H1 (cell line): ENCODE data around the gene PARP15. TPM values are rescaled to one million over a fixed set of nuclear protein-coding genes. Genes with fewer than 3 reads are reported as not detected.

ENCODE experiments used
- CTCF ChIA-PET: fragments of 300-600 bp; sonication (Branson Sonifier 250); formaldehyde crosslinking; loops from one replicate; lab custom pipeline; 2021; ENCODE audit not compliant: partially characterized antibody; lab: Charles Lee
- POLR2A ChIA-PET: fragments of 300-600 bp; sonication (Branson Sonifier 250); formaldehyde crosslinking; loops from one replicate; lab custom pipeline; 2021; ENCODE audit warnings: inconsistent platforms; ENCODE audit not compliant: partially characterized antibody; lab: Charles Lee
- DNase-seq, 2 experiments: peaks; one replicate each; pipeline versions ENCODE4 v3.0.0 to v3.0.0-alpha.2; 2010 to 2022; ENCODE audit warnings: low spot score in 2 of 2, low read depth in 1 of 2, mixed read lengths in 1 of 2
- FAIRE-seq: peaks from 2 replicates; lab custom pipeline; 2011; peaks lifted over from hg19 to GRCh38; lab: Jason Lieb, UNC
- H2AFZ ChIP-seq: 2 replicates; pipeline ENCODE4 v1.8.1; 2012; ENCODE audit warnings: low read length, inconsistent platforms
- H2AK5ac ChIP-seq: 2 replicates; pipeline ENCODE4 v1.6.1; 2013; ENCODE audit warnings: low read depth, low read length
- H2BK120ac ChIP-seq: replicated peaks from 2 replicates; pipeline ENCODE3; 2013; ENCODE audit warnings: low read depth, low read length, inconsistent platforms
- H2BK12ac ChIP-seq: 2 replicates; pipeline ENCODE4 v1.6.1; 2013; ENCODE audit warnings: low read depth, low read length
- H2BK15ac ChIP-seq: 2 replicates; pipeline ENCODE4 v1.6.1; 2013; ENCODE audit warnings: low read length
- H2BK20ac ChIP-seq: 2 replicates; pipeline ENCODE4 v1.6.1; 2013; ENCODE audit warnings: low read length
- H2BK5ac ChIP-seq: 2 replicates; pipeline ENCODE4 v1.6.1; 2013; ENCODE audit warnings: low read depth, low read length
- H3K14ac ChIP-seq: 2 replicates; pipeline ENCODE4 v1.6.1; 2013; ENCODE audit warnings: inconsistent platforms; ENCODE audit not compliant: insufficient read length
- H3K18ac ChIP-seq: 2 replicates; pipeline ENCODE4 v1.6.1; 2013; ENCODE audit warnings: low read length; ENCODE audit errors: extremely low read depth
- H3K23ac ChIP-seq: 2 replicates; pipeline ENCODE4 v1.6.1; 2013; ENCODE audit warnings: inconsistent platforms; ENCODE audit not compliant: insufficient read length
- H3K23me2 ChIP-seq: 2 replicates; pipeline ENCODE4 v1.6.1; 2013; ENCODE audit warnings: low read depth, low read length
- H3K27ac ChIP-seq: 2 replicates; pipeline ENCODE4 v1.6.1; 2011; ENCODE audit warnings: low read depth, low read length, inconsistent platforms
- H3K27me3 ChIP-seq, 4 experiments: replicated peaks in 1 of 4; 1 replicate in 1 of 4; 2 replicates in 3 of 4; pipeline versions ENCODE4 v1.6.1 to v1.8.1; 2011 to 2013; ENCODE audit warnings: low read length in 3 of 4, mild to moderate bottlenecking in 3 of 4, inconsistent platforms in 2 of 4, mixed read lengths in 2 of 4, moderate library complexity in 1 of 4; ENCODE audit not compliant: control insufficient read depth in 3 of 4, insufficient read depth in 3 of 4; ENCODE audit errors: extremely low read depth in 1 of 4
- H3K36me3 ChIP-seq, 4 experiments: 2 replicates each; pipeline versions ENCODE4 v1.6.1 to v1.8.1; 2011 to 2013; ENCODE audit warnings: mild to moderate bottlenecking in 4 of 4, low read length in 3 of 4, moderate library complexity in 2 of 4, control low read depth in 1 of 4, inconsistent platforms in 1 of 4; ENCODE audit not compliant: insufficient read depth in 4 of 4, control insufficient read depth in 2 of 4
- H3K4ac ChIP-seq: replicated peaks from 2 replicates; pipeline ENCODE3; 2013; ENCODE audit warnings: low read length, low read depth, mixed read lengths, inconsistent platforms; ENCODE audit not compliant: insufficient read length
- H3K4me1 ChIP-seq, 4 experiments: replicated peaks in 1 of 4; 1 replicate in 1 of 4; 2 replicates in 3 of 4; pipeline versions ENCODE4 v1.6.1 to v1.8.1; 2011 to 2013; ENCODE audit warnings: low read length in 3 of 4, inconsistent platforms in 2 of 4, mixed read lengths in 1 of 4; ENCODE audit not compliant: insufficient read depth in 4 of 4, control insufficient read depth in 3 of 4
- H3K4me2 ChIP-seq, 2 experiments: 2 replicates each; pipeline versions ENCODE4 v1.6.1 to v1.8.1; 2011 to 2013; ENCODE audit warnings: low read depth in 2 of 2, low read length in 2 of 2, control low read depth in 1 of 2, inconsistent platforms in 1 of 2, mild to moderate bottlenecking in 1 of 2; ENCODE audit not compliant: insufficient read depth in 1 of 2
- H3K4me3 ChIP-seq, 4 experiments: fragments of 200-600, 300-600 bp in 1 of 4; sonication (generic), shearing (Covaris generic), sonication (Bioruptor Twin) in 1 of 4; 2 replicates each; pipeline versions ENCODE4 v1.5.1 to v1.8.1; 2011 to 2016; ENCODE audit warnings: low read length in 4 of 4, low read depth in 3 of 4, control low read depth in 2 of 4, inconsistent platforms in 2 of 4, mild to moderate bottlenecking in 2 of 4, mixed read lengths in 1 of 4, moderate library complexity in 1 of 4; ENCODE audit not compliant: insufficient read depth in 2 of 4; ENCODE audit errors: extremely low read depth in 1 of 4
- H3K56ac ChIP-seq: replicated peaks from 2 replicates; pipeline ENCODE3; 2013; ENCODE audit warnings: low read depth, mild to moderate bottlenecking, mixed read lengths, low read length, inconsistent platforms; ENCODE audit not compliant: insufficient read length
- H3K79me1 ChIP-seq: 2 replicates; pipeline ENCODE4 v1.6.1; 2013; ENCODE audit warnings: low read depth, low read length, control low read depth
- H3K79me2 ChIP-seq, 2 experiments: 2 replicates each; pipeline versions ENCODE4 v1.6.1 to v1.8.1; 2012 to 2013; ENCODE audit warnings: low read length in 2 of 2, mild to moderate bottlenecking in 2 of 2, inconsistent platforms in 1 of 2; ENCODE audit not compliant: insufficient read depth in 2 of 2, control insufficient read depth in 1 of 2
- H3K9ac ChIP-seq, 4 experiments: replicated peaks in 1 of 4; 1 replicate in 1 of 4; 2 replicates in 3 of 4; pipeline versions ENCODE4 v1.6.1 to v1.8.1; 2011 to 2013; ENCODE audit warnings: low read depth in 3 of 4, low read length in 3 of 4, control low read depth in 2 of 4, mild to moderate bottlenecking in 2 of 4, moderate library complexity in 2 of 4, inconsistent platforms in 1 of 4; ENCODE audit errors: extremely low read depth in 1 of 4
- H3K9me3 ChIP-seq, 2 experiments: 2 replicates each; pipeline versions ENCODE4 v1.6.1 to v1.8.1; 2012 to 2013; ENCODE audit warnings: mild to moderate bottlenecking in 2 of 2, moderate library complexity in 2 of 2, control low read depth in 1 of 2, inconsistent platforms in 1 of 2, low read depth in 1 of 2, low read length in 1 of 2, mixed read lengths in 1 of 2; ENCODE audit not compliant: insufficient read depth in 2 of 2
- H4K20me1 ChIP-seq, 2 experiments: replicated peaks in 1 of 2; 2 replicates each; pipeline versions ENCODE3 to v1.8.1; 2011 to 2013; ENCODE audit warnings: inconsistent platforms in 2 of 2, low read length in 2 of 2, mild to moderate bottlenecking in 1 of 2; ENCODE audit not compliant: insufficient read depth in 2 of 2, control insufficient read depth in 1 of 2
- H4K5ac ChIP-seq: 2 replicates; pipeline ENCODE4 v1.6.1; 2013; ENCODE audit warnings: low read length, low read depth, mixed read lengths, inconsistent platforms; ENCODE audit not compliant: insufficient read length
- H4K8ac ChIP-seq: 2 replicates; pipeline ENCODE4 v1.8.0; 2013; ENCODE audit warnings: mild to moderate bottlenecking, moderate library complexity, low read length, inconsistent platforms; ENCODE audit not compliant: insufficient read depth; ENCODE audit errors: extremely low read depth
- H4K91ac ChIP-seq: replicated peaks from 2 replicates; pipeline ENCODE3; 2013; ENCODE audit warnings: low read length, mixed read lengths, inconsistent platforms; ENCODE audit not compliant: insufficient read length
- BRCA1 ChIP-seq: IDR thresholded peaks from 2 replicates; pipeline ENCODE4 v1.6.1; 2012; ENCODE audit warnings: low read depth, low read length, improper control_type of control experiment
- CHD2 ChIP-seq: IDR thresholded peaks from 2 replicates; pipeline ENCODE4 v1.6.1; 2012; ENCODE audit warnings: low read length, improper control_type of control experiment
- GABPA ChIP-seq: IDR thresholded peaks from 2 replicates; pipeline ENCODE4 v1.6.1; 2011; ENCODE audit warnings: mild to moderate bottlenecking, low read length, moderate library complexity, borderline replicate concordance; ENCODE audit not compliant: insufficient read depth
- JUN ChIP-seq: IDR thresholded peaks from 2 replicates; pipeline ENCODE4 v1.6.1; 2011; ENCODE audit warnings: low read depth, mild to moderate bottlenecking, improper control_type of control experiment, low read length
- KDM4A ChIP-seq: IDR thresholded peaks from one replicate; pipeline ENCODE4 v1.7.1; 2012; ENCODE audit warnings: low read depth, mild to moderate bottlenecking, moderate library complexity, low read length, inconsistent platforms; ENCODE audit not compliant: severe bottlenecking
- KDM5A ChIP-seq: fragments of 200-600 bp; IDR thresholded peaks from 2 replicates; pipeline ENCODE4 v1.7.1; 2012; ENCODE audit warnings: mild to moderate bottlenecking, low read length, inconsistent platforms, mixed read lengths
- NRF1 ChIP-seq: IDR thresholded peaks from 2 replicates; pipeline ENCODE4 v1.6.1; 2011; ENCODE audit warnings: mild to moderate bottlenecking, low read depth, low read length, improper control_type of control experiment
- RBBP5 ChIP-seq: IDR thresholded peaks from 2 replicates; pipeline ENCODE4 v1.7.1; 2012; ENCODE audit warnings: low read depth, mild to moderate bottlenecking, inconsistent platforms, low read length, moderate library complexity, borderline replicate concordance
- ZNF274 ChIP-seq: IDR thresholded peaks from 2 replicates; pipeline ENCODE4 v1.7.0; 2012; ENCODE audit warnings: low read length, borderline replicate concordance; ENCODE audit errors: extremely low read depth
- WGBS, 2 experiments: shearing (Covaris generic) in 1 of 2; methylation state at CpG; one replicate each; pipeline versions ENCODE4 v1.1.6 to v1.1.7; 2013 to 2015; ENCODE audit warnings: low lambda C conversion rate in 2 of 2, mixed read lengths in 2 of 2, inconsistent platforms in 1 of 2, low coverage in 1 of 2, missing lambda C conversion rate in 1 of 2; ENCODE audit not compliant: insufficient replicate concordance in 2 of 2, insufficient coverage in 1 of 2, insufficient read length in 1 of 2; ENCODE audit errors: extremely low coverage in 1 of 2, missing lambda C conversion rate in 1 of 2; 5-methylcytosine and 5-hydroxymethylcytosine counted together
- polyA plus RNA-seq, 7 experiments: library from polyadenylated mRNA; depleted of rRNA in 3 of 7; stranded (reverse) in 5 of 7; unstranded in 2 of 7; fragments of >200 nt in 5 of 7; fragments of 200-250 nt in 2 of 7; gene quantifications; 1 replicate in 5 of 7; 2 replicates in 1 of 7; 4 replicates in 1 of 7; pipeline versions ENCODE4 v1.2.1 to v1.2.3, GENCODE V29; 2011 to 2013; ENCODE audit warnings: missing spikeins in 2 of 7, mixed read lengths in 2 of 7
- total RNA-seq: library from RNA; stranded (reverse); fragmentation: NEBNext Ultra II Directional; extraction: Animal tissue kit (Norgen Biotek cat#: 25700); gene quantifications from 2 replicates; pipeline ENCODE4 v1.2.1, GENCODE V29; 2021

Gene PARP15
- total and polyA plus RNA-seq, 2 of the 8 experiments (the other 6 are each of a cell fraction or from before 2014, with no cell fraction given): 0.37 to 0.45 TPM

DNA sequence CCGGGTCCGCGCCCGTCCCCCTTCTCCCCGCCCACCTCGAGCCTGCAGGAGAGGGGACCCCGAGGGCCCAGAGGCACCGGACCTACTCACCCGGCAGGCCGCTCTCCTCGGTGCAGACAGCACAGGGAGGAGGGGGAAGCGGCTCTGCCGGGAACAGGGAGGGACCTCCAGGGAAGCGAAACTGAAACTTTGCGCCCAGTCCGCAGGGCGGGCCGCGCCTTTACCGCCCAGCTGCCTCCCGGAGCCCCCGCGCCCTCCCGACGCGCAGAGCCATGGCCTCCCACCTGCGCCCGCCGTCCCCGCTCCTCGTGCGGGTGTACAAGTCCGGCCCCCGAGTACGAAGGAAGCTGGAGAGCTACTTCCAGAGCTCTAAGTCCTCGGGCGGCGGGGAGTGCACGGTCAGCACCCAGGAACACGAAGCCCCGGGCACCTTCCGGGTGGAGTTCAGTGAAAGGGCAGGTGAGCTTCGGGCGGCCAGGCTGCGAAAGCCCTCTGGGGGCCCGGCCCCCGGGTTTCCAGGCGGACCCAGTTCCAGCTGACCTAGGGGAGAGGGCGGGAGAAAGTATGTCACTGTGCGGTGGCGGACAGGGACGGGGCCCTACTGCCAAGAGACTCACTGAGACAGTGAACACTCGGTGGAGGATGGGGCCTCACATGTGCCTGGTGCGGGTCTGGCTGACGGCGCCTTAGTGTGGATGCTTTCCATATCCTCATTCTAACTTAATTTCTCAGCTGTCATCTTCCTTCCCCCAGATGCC is 13.1 kb upstream of the PARP15 start, which contains the start of the genes DTX3L and PARP9:
TSS of gene DTX3L (plus strand) at position 184 of the 758 bp plus-strand sequence. CDS start at position 273, 89 bp downstream.
TSS of gene PARP9 (minus strand) at position 146 of the 758 bp plus-strand sequence. CDS start 4,680 bp downstream, outside the sequence.
- Histone ChIP-seq H3K23me2 (peaks cover 5% of the 10 kb centered on the region; the same call in 1 of the 2 replicates), H3K18ac (peak within 1 kb of the TSS; percentile 86), H2AFZ (peak within 1 kb of the TSS; percentile 79; the same call in 1 of the 2 replicates), H3K27me3 (peaks cover 0 to 2% (median 0%) of the 10 kb centered on the region in 4 experiments; a peak in 2 of 7 replicates), H3K4me2 (peak within 1 kb of the TSS; percentile 65 to 72), H2BK15ac (no peak within 1 kb of the TSS), H3K23ac (no peak within 1 kb of the TSS), H3K14ac (no peak within 1 kb of the TSS), H4K91ac (peak within 1 kb of the TSS; percentile 51), H2AK5ac (no peak within 1 kb of the TSS), H3K4ac (no peak within 1 kb of the TSS), H4K5ac (peak within 1 kb of the TSS; percentile 41), H4K20me1 (no peaks in the 10 kb centered on the region), H2BK12ac (0 out of 2 replicates have a peak within 1 kb of the TSS, but pooled peaks have one; percentile 55), H3K4me1 (peaks cover 4 to 5% (median 5%) of the 10 kb centered on the region in 4 experiments; a peak in 6 of 7 replicates), H3K9me3 (no peaks in the 10 kb centered on the region), H2BK20ac (0 out of 2 replicates have a peak within 1 kb of the TSS, but pooled peaks have one; percentile 10), H3K79me1 (no peaks in the 10 kb centered on the region), H2BK120ac (no peak within 1 kb of the TSS), H3K27ac (no peak within 1 kb of the TSS), H2BK5ac (peak within 1 kb of the TSS; percentile 83; the same call in 1 of the 2 replicates), H3K56ac (peak within 1 kb of the TSS; percentile 67), H3K4me3 (peak within 1 kb of the TSS; percentile 51 to 76 (median 65)), H3K79me2 (no peaks in the 10 kb centered on the region), H3K9ac (peak within 1 kb of the TSS; percentile 54 to 67 (median 64); a peak in 6 of 7 replicates), H4K8ac (peak within 1 kb of the TSS; percentile 95), H3K36me3 (no peaks in the 10 kb centered on the region; a peak in 2 of 8 replicates)
- POLR2A ChIA-PET: interaction anchor here (0.7 to 1.3 kb wide), 6 partner anchors 9 to 171 kb away, joined by 3 to 4 read pairs (median 3); no protein-coding TSS in a partner anchor
- WGBS, 2 experiments: 6% methylated on average over 33 of the region's 56 CpGs; no CpG with 5 or more reads in 1 of the 2 experiments
- CTCF ChIA-PET: interaction anchor here (0.7 to 1.3 kb wide), 4 partner anchors 16 to 115 kb away, joined by 3 to 6 read pairs (median 3); no protein-coding TSS in a partner anchor
- no peak for FAIRE-seq
- peak; percentile 38 to 79 for DNase-seq
- TF ChIP-seq NRF1 (no peak), CHD2 (no peak), GABPA (peak; percentile 24; the same call in 1 of the 2 replicates), KDM4A (peak; percentile 57), JUN (no peak), RBBP5 (peak; percentile 96), ZNF274 (no peak), BRCA1 (no peak), KDM5A (no peak)
